Measurements from ENCODE around the gene RFWD3.

RFWD3 gene

DNA sequence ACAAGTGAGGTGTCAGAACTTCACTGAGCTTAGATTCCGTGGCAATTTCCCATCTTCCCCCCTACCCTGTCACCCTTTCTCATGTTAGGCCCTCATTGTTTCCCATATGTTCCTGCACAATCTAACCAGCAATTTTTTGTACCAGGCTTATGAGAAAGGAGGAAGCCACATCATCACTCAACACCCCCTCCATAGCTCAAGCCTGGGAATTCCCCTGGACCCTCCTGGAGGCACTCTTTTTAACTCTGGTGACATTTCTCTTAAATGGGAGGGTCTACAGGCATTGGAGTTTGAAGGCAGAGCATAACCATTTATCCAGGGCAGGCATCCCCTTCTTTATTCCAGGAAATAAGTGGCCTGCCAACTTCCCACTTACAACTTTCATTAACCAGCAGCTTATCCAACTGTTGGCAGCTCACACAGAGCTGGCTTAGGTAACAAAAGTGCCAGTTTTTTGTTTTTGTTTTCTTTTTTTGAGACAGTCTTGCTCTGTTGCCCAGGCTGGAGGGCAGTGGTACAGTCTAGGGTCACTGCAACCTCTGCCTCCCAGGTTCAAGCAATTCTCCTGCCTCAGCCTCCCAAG lies 49.4 kb downstream of the RFWD3 start:
- DNase-seq (ENCODE audit: low read depth) = no peak

DNA sequence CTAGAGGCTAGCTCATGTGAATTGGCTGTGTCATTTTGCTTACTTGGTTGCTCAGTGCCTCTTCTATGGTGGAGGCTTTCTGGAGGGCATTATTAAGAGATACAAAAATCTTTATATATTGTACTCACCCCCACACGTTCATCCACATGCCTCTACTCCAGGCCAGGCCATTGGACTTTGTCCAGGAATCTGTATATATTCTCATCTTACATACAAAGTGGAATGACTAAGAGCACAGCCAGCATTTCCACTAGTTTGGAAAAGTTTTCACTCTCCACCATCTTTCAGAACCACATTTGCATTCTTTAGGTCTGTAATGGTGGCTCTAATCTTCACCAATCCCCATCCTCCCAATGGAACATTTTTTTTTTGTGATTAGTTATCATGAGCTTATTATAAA lies 55.0 kb downstream of the RFWD3 start:
- no peak for DNase-seq (ENCODE audit: low read depth)

DNA sequence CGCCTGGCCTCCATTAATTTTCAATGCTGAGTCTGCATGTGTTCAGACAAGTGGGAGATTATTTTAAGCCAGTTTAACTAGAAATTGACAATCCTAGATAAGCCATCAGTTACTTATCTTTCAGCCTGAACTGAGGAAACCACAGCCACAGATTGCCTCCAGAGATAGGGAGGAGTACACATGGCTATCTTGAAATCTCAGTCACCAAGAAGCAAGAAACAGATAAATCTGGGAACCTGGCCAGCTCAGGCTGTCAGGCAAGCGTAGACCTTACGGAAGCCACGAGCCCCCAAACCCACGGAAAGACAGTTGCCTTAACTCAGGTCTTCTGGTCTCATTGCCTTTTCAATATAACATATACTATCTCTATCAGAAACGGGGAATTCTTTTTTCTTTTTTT lies 57.7 kb downstream of the RFWD3 start:
- DNase-seq (ENCODE audit: low read depth) = peak; percentile 15

DNA sequence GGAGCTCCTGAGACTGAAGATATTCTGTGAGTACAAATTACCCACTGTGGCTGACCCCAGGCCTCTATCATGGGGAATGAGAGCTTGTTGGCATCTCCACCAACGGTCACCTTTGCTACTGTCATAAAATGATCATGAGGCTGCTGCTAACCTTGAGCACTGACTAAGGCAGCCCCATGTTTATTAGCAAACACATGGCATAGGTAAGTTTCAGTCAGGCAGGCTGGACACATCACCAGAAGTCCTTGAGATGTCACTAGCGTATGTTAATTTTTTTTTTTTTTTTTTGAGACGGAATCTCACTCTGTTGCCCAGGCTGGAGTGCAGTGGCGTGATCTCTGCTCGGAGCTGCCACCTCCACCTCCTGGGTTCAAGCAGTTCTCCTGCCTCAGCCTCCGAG lies 58.3 kb downstream of the RFWD3 start:
- no peak for DNase-seq (ENCODE audit: low read depth)

DNA sequence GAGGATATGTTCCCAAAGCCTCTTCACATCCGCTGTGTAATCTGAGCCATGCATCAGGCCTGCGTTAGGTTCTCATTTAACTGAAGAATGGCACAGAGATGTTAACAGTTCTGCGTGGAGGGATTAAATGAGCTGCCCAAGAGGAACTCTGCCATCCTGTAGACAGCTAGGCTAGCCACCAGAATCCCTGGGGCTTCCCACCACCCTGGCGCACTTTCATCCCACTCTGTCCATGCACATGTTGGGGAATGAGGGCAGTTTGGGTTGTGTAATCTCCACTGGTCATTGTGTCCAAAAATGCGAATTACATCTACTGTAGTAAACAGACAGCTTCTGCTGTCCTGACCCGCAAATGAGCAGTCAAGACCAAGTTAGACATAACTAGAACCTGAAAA lies 58.7 kb downstream of the RFWD3 start:
- no peak for DNase-seq (ENCODE audit: low read depth)

DNA sequence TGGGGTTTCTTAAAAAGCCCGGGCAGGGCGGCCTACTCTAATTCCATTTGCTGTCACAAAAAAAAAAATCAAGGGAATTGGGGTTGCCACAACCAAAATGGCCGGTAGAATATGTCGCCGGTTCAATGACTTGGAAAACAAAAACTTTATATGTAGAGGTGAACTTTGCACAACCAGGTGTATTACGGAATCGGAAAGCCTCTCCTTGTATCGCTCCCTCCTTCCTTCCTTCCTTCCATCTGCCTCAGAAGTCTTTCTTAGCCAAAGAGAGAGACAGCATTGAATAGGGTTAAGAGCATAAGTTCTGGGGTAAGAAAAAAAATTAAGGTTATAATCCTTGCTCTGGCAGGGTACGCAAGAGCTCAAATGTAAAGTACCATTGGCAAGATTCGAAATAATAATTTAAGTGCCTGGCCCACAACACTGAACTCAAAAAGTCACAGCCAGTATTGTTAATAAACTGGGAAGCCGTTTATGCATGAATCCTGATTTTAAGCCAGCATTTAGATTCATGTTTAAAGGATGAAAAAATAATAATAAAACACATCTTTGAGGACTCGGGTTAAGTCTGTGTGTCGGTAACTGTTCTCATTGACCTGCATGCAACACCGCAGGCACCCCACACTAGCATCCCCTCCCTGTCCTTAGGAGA lies 59.2 kb downstream of the RFWD3 start:
- no peak for DNase-seq (ENCODE audit: low read depth)

DNA sequence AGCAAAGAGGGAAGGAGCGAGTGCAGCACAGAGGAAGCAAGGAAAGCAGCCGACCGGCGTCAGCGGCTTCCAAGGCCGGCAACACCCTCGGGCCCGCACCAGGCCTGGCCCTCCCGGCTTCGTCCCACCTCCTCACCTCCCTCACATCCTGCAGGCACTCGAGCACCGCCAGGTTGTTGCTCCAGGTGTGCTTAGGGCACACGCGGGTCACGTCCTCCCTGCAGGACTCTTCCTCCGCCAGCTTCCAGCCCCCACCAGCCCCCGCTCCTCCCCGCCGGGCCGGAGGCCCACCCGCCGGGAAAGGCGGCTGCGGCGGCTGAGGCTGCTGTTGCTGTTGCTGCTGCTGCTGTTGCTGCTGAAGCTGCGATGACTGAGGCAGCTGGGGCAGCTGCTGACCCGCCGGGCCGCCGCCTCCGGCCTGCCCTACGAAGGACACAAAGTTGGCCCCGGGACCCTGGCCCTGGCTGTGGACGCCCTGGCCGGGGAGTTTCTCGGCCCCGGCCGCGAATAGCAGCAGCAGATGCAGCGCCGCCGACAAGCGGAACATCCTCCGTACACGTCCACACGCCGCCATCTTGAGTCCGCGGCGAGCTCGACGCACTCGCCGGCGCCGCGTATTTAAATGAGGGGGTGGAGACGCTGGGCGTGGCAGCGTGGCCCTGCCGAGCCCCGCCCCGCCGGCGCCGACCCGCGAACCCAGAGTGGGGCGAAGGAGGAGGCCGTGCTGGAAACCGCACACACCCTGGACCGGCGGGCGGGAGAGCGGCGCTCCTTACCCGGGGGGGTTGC lies 60.0 kb downstream of the RFWD3 start, which contains the start of gene GLG1:
Gene GLG1 (minus strand): TSS at position 594 of the 789 bp plus-strand sequence. CDS start 20 bp downstream, at position 574.
- peak; percentile 86 for DNase-seq (ENCODE audit: low read depth)

DNA sequence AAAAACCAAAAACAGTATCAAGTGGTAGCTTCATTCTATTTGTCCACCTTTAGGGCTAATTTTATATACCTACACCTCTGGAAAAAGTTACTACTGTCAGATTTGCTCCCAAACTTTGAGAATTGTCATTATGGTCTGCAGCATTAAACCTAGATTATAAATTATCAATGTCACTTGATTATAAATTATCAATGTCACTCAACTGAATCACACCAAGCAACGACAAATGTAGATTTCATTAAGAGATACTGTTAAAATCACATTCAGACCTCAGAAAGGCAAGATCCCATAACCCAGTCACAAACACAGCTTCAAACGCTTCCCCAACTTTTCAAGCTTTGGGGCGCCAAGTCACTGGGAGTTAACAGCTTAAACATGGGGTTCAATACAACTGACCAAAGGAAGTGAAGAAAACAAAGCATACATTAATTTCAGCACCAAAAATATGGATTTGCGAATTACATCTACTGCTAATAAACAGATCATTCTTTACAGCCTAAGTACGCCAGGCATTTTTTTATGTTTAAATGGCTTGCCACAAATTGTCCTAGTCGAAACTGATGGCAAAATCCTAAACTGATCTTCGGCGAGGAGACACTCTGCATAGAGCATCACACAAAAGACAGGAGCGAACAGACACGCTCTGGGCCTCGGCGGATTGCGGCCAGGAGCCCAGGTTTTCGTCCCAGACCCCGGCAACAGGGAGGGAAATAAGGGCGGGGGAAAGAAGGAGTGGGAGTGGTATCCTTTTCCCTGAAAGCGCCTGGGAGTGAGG lies 60.7 kb downstream of the RFWD3 start:
- DNase-seq (ENCODE audit: low read depth) = no peak

- DNase-seq (ENCODE audit: low read depth) = no peak
Measured at GRCh38 chr16:74605332-74605731, 61.3 kb downstream of the RFWD3 start.

GRCh38 chr16:74603848-74604247 lies 62.8 kb downstream of the RFWD3 start:
- no peak for DNase-seq (ENCODE audit: low read depth)

- DNase-seq (ENCODE audit: low read depth) = peak; percentile 33
Measured at GRCh38 chr16:74601126-74601871, 65.4 kb downstream of the RFWD3 start.

- no peak for DNase-seq (ENCODE audit: low read depth)
Measured at GRCh38 chr16:74596586-74596985, 70.1 kb downstream of the RFWD3 start.

- DNase-seq (ENCODE audit: low read depth) = no peak
Measured at GRCh38 chr16:74592847-74593246, 73.8 kb downstream of the RFWD3 start.

GRCh38 chr16:74591876-74592650 lies 74.6 kb downstream of the RFWD3 start:
- no peak for DNase-seq (ENCODE audit: low read depth)

GRCh38 chr16:74586948-74587347 lies 79.7 kb downstream of the RFWD3 start:
- no peak for DNase-seq (ENCODE audit: low read depth)

DNA sequence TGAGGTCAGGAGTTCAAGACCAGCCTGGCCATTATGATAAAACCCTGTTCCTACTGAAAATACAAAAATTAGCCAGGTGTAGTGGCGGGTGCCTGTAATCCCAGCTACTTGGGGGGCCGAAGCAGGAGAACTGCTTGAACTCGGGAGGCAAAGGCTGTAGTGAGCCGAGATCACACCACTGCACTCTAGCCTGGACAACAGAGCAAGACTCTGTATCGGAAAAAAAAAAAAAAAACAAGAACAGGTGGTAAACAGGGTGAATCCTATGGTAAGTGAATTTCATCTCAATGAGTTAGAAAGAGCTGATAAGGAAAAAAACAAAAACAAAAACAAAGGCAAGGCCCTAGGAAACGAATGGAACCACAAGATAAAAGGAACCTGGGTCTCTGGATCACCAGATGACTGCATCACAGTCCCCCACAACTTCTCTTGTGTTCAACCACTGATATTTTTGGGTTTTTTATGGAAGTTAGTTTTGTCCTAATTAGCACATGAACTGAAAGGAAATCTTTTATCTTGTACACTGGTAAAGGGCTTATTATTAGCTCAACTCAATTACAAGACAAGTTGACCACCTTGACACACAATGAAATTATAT lies 80.7 kb downstream of the RFWD3 start:
- no peak for DNase-seq (ENCODE audit: low read depth)

GRCh38 chr16:74583926-74584666 lies 82.6 kb downstream of the RFWD3 start:
- no peak for DNase-seq (ENCODE audit: low read depth)

DNA sequence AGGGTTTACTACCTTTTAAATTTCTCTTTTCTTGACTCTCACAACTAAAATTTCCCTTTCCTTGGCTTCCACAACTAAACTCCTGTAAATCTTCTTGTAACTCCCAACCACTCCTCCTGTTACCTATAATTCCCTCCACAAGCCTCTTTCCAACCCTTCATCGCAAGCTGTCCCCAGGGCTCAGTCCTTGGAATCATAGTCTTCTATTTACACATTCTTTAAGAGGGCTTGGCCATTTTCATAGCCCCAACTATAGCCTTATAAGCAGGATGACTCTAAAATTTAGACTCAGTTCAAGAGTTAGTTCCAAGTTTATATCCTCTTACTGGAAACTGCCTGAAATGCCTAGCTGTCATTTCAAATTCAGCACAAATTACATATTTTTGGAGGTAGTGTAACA lies 83.7 kb downstream of the RFWD3 start:
- no peak for DNase-seq (ENCODE audit: low read depth)

GRCh38 chr16:74580833-74581232 lies 85.8 kb downstream of the RFWD3 start:
- no peak for DNase-seq (ENCODE audit: low read depth)

DNA sequence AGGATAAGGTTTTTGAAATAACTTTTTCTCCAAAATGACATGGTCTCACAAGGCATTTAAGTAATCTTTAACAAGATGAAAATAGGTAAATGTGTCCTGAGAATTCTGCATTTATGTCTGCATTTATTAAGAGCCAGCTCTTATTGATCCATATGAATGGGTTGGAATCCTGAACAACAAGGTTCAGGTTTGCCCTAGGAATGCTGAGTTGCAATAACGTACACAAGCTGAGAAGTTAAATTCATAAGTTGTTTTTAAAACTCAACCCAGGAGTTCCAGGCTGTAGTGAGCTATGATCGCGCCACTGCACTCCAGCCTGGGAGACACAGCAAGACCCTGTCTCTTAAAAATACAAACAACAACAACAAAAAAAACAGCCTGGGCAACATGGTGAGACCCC lies 87.8 kb downstream of the RFWD3 start:
- no peak for DNase-seq (ENCODE audit: low read depth)
